AG09319 (cell line): ENCODE results near the gene ADGRL3.

Source experiments
- DNase-seq: peaks from one replicate; pipeline ENCODE4 v3.0.0-alpha.2; 2010; ENCODE audit warnings: low read depth; ENCODE audit errors: extremely low read depth
- TF ChIP-seq, protein P1 (sequence below): IDR thresholded peaks from 2 replicates; pipeline ENCODE4 v1.5.1; 2011; ENCODE audit warnings: low read depth, mild to moderate bottlenecking, inconsistent platforms, low read length, moderate library complexity

Gene ADGRL3

DNA sequence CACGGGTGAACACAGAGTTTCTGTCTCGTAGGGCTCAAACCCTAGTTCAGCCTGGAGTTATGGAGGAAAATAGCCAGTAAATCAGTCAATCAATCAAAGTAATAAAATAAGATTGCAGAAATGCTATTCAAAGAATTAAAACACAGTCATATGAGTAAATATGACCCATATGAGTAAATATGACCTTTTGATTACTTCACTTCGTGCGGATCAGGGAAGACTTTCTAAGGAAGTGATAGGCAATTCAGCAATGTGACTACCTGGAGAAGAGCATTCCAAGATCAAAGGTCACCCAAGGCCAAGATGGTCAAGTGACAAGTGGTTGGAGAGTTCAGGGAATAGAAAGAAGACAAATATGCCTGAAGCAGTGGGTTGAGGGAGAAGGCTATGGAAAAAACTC lies 722.6 kb downstream of the ADGRL3 start:
- TF ChIP-seq, protein P1, sequence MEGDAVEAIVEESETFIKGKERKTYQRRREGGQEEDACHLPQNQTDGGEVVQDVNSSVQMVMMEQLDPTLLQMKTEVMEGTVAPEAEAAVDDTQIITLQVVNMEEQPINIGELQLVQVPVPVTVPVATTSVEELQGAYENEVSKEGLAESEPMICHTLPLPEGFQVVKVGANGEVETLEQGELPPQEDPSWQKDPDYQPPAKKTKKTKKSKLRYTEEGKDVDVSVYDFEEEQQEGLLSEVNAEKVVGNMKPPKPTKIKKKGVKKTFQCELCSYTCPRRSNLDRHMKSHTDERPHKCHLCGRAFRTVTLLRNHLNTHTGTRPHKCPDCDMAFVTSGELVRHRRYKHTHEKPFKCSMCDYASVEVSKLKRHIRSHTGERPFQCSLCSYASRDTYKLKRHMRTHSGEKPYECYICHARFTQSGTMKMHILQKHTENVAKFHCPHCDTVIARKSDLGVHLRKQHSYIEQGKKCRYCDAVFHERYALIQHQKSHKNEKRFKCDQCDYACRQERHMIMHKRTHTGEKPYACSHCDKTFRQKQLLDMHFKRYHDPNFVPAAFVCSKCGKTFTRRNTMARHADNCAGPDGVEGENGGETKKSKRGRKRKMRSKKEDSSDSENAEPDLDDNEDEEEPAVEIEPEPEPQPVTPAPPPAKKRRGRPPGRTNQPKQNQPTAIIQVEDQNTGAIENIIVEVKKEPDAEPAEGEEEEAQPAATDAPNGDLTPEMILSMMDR = no peak
- DNase-seq = no peak

DNA sequence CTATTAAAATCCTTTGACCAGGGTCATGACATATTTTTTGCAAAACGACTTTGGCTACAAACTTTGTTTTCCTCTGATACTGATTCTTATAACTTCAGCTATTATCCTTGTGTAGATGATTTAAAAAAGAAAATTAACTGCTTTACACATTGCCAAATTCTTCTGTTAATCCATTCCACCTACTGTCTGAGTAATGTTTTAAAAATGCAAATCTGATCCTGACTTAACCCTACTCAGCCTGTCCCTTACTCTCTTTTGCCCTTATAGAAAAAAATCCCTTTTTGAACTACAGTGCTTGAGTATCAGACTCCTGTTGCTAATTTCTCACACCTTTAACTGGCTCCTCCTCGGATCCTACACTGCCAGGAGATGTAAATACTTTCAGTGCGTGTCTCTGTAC lies 723.1 kb downstream of the ADGRL3 start:
- TF ChIP-seq, protein P1 = no peak
- DNase-seq = no peak

- TF ChIP-seq, protein P1 = no peak
- DNase-seq = no peak
Observed at GRCh38 chr4:61924131-61924530, 724.0 kb downstream of the ADGRL3 start.

GRCh38 chr4:61933527-61933926 lies 733.4 kb downstream of the ADGRL3 start:
- DNase-seq = no peak
- TF ChIP-seq, protein P1 = no peak

GRCh38 chr4:61934198-61934597 lies 734.1 kb downstream of the ADGRL3 start:
- DNase-seq = no peak
- TF ChIP-seq, protein P1 = no peak

DNA sequence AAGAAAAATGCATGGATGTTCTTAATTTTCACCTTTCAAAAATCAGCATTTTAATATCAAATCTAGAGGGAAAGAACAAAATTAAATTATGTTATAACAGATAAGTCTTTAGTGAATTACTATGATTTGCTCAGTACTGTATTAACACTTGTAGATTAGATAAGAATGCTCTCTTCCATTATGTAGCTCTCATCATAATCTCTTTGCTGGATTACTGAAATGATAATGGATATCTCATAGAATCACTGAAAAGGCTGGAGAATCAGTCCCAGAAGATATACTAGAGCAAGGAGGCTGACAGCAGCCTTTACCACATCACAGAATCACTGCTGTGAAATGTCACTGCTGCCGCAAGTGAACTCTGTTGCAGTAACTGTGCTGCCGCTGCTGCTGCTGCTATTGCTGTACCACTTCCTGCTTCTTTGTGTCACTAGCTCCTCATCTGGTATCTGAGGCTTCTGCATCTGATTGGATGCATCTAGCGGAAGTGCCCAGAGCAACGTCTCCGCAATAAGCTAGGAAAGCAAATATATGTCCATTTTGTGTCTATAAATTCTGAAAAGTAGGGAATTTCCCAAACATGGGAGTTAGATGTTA lies 738.2 kb downstream of the ADGRL3 start:
- TF ChIP-seq, protein P1 = no peak
- no peak for DNase-seq

- TF ChIP-seq, protein P1 = no peak
- DNase-seq = no peak
Observed at GRCh38 chr4:61950625-61951024, 750.5 kb downstream of the ADGRL3 start.
